KMS-11 (cell line): Measurements from ENCODE around the gene WASL.

Experiments used
- H2AFZ ChIP-seq: fragments of 200-600 bp; sonication (generic); 2 replicates; pipeline ENCODE4 v1.6.1; 2016; ENCODE audit warnings: antibody characterized with exemption, mixed run types, low read depth
- H3K27ac ChIP-seq: fragments of 200-600 bp; sonication (generic); 2 replicates; pipeline ENCODE4 v1.6.1; 2016; ENCODE audit warnings: mild to moderate bottlenecking, mixed run types
- H3K27me3 ChIP-seq: fragments of 200-600 bp; sonication (generic); 2 replicates; pipeline ENCODE4 v1.6.1; 2017; ENCODE audit warnings: mild to moderate bottlenecking, low read depth, mixed run types, moderate library complexity; ENCODE audit not compliant: insufficient read depth
- H3K36me3 ChIP-seq: fragments of 200-600 bp; sonication (generic); 2 replicates; pipeline ENCODE4 v1.6.1; 2017; ENCODE audit warnings: mild to moderate bottlenecking, mixed run types; ENCODE audit not compliant: insufficient read depth
- H3K4me1 ChIP-seq: fragments of 200-600 bp; sonication (generic); 2 replicates; pipeline ENCODE4 v1.6.1; 2016; ENCODE audit warnings: mild to moderate bottlenecking, low read depth, mixed run types; ENCODE audit not compliant: poor library complexity, severe bottlenecking
- H3K4me2 ChIP-seq: fragments of 200-600 bp; sonication (generic); 2 replicates; pipeline ENCODE4 v1.7.0; 2016; ENCODE audit warnings: mild to moderate bottlenecking, mixed run types
- H3K4me3 ChIP-seq: fragments of 200-600 bp; sonication (generic); IDR thresholded peaks from 2 replicates; pipeline ENCODE4 v1.6.1; 2017; ENCODE audit warnings: low read depth, low read length, mixed read lengths; ENCODE audit not compliant: insufficient read depth
- H3K79me2 ChIP-seq: fragments of 200-600 bp; sonication (generic); 2 replicates; pipeline ENCODE4 v1.6.1; 2016; ENCODE audit warnings: low read depth, mixed run types; ENCODE audit not compliant: insufficient read depth
- H3K9ac ChIP-seq: fragments of 200-600 bp; sonication (generic); 2 replicates; pipeline ENCODE4 v1.6.1; 2016; ENCODE audit warnings: mild to moderate bottlenecking, mixed run types
- H4K20me1 ChIP-seq: fragments of 200-600 bp; sonication (generic); 2 replicates; pipeline ENCODE4 v1.6.1; 2016; ENCODE audit warnings: mild to moderate bottlenecking, mixed run types; ENCODE audit not compliant: insufficient read depth
- TF ChIP-seq, protein P1 (sequence below): fragments of 200-600 bp; sonication (generic); conservative IDR thresholded peaks from 2 replicates; pipeline ENCODE4 v1.6.1; 2017; ENCODE audit warnings: low read depth, mild to moderate bottlenecking, antibody characterized with exemption, low read length, moderate library complexity, mixed read lengths

WASL gene

DNA sequence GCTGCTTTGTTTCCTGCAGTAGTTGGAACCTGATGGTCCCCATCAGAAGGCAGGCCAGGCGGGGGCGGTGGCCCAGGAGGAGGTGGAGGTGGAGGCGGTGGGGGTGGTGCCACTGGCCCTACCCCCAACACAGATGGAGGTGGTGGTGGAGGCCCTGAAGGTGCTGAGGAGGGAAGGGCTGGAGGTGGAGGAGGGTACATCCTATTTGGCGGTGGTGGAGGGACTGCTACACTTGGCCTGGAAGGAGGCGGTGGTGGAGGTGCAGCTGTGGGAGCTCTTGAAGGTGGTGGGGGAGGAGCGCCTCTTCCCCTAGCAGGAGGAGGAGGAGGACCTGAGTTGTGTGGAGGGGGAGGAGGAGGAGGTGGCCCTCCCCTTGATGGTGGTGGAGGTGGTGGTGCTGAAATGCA is 56.3 kb downstream of the WASL start:
- Histone ChIP-seq H3K4me1 (no peaks in the 10 kb centered on the region), H3K36me3 (peaks cover 12% of the 10 kb centered on the region), H2AFZ (no peak overlapping the region), H3K27me3 (no peaks in the 10 kb centered on the region), H3K27ac (no peak overlapping the region), H3K9ac (no peak overlapping the region), H4K20me1 (no peaks in the 10 kb centered on the region), H3K4me2 (no peak overlapping the region), H3K79me2 (no peaks in the 10 kb centered on the region), H3K4me3 (no peak overlapping the region)
- TF ChIP-seq, protein P1, sequence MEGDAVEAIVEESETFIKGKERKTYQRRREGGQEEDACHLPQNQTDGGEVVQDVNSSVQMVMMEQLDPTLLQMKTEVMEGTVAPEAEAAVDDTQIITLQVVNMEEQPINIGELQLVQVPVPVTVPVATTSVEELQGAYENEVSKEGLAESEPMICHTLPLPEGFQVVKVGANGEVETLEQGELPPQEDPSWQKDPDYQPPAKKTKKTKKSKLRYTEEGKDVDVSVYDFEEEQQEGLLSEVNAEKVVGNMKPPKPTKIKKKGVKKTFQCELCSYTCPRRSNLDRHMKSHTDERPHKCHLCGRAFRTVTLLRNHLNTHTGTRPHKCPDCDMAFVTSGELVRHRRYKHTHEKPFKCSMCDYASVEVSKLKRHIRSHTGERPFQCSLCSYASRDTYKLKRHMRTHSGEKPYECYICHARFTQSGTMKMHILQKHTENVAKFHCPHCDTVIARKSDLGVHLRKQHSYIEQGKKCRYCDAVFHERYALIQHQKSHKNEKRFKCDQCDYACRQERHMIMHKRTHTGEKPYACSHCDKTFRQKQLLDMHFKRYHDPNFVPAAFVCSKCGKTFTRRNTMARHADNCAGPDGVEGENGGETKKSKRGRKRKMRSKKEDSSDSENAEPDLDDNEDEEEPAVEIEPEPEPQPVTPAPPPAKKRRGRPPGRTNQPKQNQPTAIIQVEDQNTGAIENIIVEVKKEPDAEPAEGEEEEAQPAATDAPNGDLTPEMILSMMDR: no peak

DNA sequence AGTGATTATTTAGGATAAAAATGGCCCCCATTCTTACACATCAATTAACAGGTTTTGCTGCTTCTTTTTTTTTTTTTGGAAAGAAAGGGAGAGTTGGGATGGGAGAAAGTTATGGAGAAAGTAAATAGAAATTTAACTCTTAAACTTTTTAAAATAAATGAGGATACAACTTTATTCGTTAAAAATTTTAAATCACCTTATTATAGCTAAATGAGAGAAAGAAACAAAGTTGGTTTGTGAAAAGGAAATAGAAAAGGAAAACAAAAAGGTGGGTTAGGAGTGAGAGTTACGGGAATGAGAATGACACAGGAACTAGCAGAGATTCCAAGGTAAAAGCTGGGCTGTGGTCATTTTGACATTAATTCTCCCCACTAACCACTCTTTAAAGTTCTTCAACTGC is 58.3 kb downstream of the WASL start:
- no peak overlapping the region for H3K27ac ChIP-seq
- H3K27me3 ChIP-seq: no peaks in the 10 kb centered on the region
- no peaks in the 10 kb centered on the region for H4K20me1 ChIP-seq
- H3K36me3 ChIP-seq: peaks cover 8% of the 10 kb centered on the region; the same call in 1 of the 2 replicates
- no peaks in the 10 kb centered on the region for H3K79me2 ChIP-seq
- no peak overlapping the region for H2AFZ ChIP-seq
- no peak overlapping the region for H3K9ac ChIP-seq
- H3K4me1 ChIP-seq: no peaks in the 10 kb centered on the region
- TF ChIP-seq, protein P1: no peak
- no peak overlapping the region for H3K4me3 ChIP-seq
- H3K4me2 ChIP-seq: no peak overlapping the region

DNA sequence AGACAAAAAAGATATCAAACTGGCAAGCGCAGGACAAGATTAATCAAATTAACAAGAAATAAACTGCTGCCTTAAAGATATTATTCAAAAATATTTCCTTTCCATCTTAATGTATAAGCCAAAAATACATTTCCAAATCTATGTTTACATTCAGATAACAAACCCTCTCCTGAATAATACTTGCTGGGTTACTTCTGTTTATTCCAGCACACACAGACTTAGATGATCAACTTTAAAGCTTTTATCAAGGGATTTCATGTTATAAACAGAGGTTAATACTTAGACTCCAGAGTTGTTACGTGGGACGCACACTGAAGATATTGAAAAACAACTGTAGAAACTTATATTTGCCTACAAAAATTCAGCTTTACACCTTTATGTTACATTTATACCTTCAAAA is 59.6 kb downstream of the WASL start:
- Histone ChIP-seq H4K20me1 (no peaks in the 10 kb centered on the region), H2AFZ (no peak overlapping the region), H3K27ac (no peak overlapping the region), H3K4me1 (no peaks in the 10 kb centered on the region), H3K9ac (no peak overlapping the region), H3K79me2 (no peaks in the 10 kb centered on the region), H3K4me3 (no peak overlapping the region), H3K36me3 (peaks cover 3% of the 10 kb centered on the region; the same call in 1 of the 2 replicates), H3K4me2 (no peak overlapping the region), H3K27me3 (no peaks in the 10 kb centered on the region)
- TF ChIP-seq, protein P1: no peak

DNA sequence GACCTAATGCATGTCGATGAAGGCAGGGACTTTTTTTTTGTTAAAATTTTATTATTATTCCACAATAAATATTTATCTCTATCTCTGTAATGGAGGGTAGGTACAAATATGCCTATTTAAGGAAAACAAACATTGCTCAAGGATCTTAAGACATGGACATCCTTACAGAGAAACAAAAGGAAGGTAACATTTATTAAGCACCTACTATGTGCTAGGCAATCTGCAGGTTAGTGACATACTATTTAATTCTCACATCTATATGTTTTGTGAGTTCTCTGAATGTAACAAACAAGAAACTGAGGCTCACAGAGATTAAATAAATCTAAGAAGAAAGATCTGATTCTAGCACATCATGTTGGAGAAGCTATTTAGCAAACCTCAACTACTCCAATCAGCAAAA is 61.1 kb downstream of the WASL start:
- Histone ChIP-seq H3K4me3 (no peak overlapping the region), H3K9ac (no peak overlapping the region), H3K27ac (no peak overlapping the region), H2AFZ (no peak overlapping the region), H3K4me1 (no peaks in the 10 kb centered on the region), H3K79me2 (no peaks in the 10 kb centered on the region), H4K20me1 (no peaks in the 10 kb centered on the region), H3K27me3 (no peaks in the 10 kb centered on the region), H3K4me2 (no peak overlapping the region), H3K36me3 (peaks cover 3% of the 10 kb centered on the region; the same call in 1 of the 2 replicates)
- TF ChIP-seq, protein P1: no peak
